Fibroblast of mammary gland (primary cell): ENCODE data around the gene ELL3.
"Not testable (repeated sequence)": the region's sequence is repeated elsewhere in the genome, so short reads cannot be mapped to it uniquely, and the experiment has no call there.

Source experiments
- DNase-seq: peaks from one replicate; pipeline ENCODE4 v3.0.0-alpha.2; 2010; ENCODE audit warnings: low read depth
- H3K4me3 ChIP-seq: 2 replicates; pipeline ENCODE4 v1.5.1; 2011; ENCODE audit warnings: low read depth, mild to moderate bottlenecking, low read length, moderate library complexity; ENCODE audit not compliant: control insufficient read depth
- TF ChIP-seq, protein P1 (sequence below): conservative IDR thresholded peaks from 2 replicates; pipeline ENCODE4 v1.5.1; 2011; ENCODE audit warnings: low read depth, low read length, inconsistent platforms; ENCODE audit not compliant: control insufficient read depth, insufficient read depth

Gene ELL3

DNA sequence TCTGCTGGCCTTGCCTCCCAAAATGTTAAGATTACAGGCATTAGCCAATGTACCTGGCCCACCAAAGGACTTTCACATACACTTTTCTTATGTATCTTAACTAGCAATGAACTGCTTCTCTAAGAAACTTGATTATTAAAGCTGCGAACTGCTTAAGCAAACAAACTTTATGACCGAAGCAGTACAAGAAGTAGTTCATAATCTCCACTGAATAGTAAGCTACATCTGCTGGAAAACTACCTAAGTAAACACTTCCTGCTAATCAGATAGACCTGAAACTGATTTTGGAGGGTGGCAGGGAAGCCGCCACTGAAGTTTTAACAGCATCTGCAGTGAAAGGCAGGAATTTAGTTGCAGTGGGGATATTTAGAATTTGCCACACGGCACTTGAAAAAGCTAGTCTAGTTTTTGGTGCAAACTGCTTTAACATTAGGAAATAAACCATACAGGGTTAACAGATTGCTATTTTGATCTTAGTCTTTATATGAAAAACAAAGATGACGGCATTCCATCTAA, 31.7 kb upstream of the ELL3 start:
- TF ChIP-seq, protein P1, sequence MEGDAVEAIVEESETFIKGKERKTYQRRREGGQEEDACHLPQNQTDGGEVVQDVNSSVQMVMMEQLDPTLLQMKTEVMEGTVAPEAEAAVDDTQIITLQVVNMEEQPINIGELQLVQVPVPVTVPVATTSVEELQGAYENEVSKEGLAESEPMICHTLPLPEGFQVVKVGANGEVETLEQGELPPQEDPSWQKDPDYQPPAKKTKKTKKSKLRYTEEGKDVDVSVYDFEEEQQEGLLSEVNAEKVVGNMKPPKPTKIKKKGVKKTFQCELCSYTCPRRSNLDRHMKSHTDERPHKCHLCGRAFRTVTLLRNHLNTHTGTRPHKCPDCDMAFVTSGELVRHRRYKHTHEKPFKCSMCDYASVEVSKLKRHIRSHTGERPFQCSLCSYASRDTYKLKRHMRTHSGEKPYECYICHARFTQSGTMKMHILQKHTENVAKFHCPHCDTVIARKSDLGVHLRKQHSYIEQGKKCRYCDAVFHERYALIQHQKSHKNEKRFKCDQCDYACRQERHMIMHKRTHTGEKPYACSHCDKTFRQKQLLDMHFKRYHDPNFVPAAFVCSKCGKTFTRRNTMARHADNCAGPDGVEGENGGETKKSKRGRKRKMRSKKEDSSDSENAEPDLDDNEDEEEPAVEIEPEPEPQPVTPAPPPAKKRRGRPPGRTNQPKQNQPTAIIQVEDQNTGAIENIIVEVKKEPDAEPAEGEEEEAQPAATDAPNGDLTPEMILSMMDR, result no peak
- no peak overlapping the region for H3K4me3 ChIP-seq
- no peak for DNase-seq

DNA sequence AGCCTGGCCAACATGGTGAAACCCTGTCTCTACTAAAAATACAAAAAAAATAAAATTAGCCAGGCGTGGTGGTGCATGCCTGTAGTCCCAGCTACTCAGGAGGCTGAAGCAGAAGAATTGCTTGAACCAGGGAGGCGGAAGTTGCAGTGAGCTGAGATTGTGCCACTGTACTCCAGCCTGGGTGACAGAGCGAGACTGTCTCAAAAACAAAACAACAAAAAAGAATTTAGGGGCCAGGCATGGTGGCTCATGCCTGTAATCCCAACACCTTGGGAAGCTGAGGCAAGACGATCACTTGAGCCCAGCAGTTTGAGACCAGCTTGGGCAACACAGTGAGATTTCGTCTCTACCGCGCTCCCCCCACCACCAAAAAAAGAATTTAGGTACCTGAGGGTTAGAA, 25.9 kb upstream of the ELL3 start:
- not testable (repeated sequence) for DNase-seq, H3K4me3 ChIP-seq

DNA sequence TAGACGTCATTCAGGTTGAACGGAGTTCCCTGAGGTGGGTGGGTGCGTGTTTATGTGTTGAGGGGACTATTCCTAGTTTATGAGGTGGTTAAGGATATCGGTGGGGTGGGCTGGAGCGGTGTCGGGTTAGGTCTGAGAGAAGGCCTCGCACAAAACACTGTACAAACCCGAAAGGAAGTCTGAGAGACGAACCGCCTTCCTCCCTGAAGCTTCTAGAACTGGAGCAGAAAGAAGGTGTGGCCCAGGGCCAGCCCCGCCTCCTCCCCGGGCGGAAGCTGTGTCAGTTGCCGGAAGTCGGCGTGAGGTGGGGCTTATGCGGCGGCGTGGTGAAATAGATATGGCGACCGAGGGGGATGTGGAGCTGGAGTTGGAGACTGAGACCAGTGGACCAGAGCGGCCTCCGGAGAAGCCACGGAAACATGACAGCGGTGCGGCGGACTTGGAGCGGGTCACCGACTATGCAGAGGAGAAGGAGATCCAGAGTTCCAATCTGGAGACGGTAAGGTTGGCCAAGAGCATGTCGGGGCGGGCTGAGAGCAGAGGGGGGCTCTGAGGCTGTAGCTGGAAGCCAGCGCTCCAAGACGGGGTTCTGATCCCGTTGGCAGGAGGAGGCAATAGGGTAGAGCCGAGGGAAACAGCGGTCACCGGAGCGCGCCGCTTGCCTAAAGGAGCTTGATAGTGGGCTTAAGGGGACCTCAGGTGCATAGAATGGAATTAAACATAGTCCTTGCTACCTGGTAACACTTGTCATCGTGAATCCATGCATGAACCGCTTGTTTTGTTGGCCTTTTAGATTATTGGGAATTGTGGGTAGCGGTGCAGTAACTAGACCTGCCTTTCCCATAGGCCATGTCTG, 23.7 kb upstream of the ELL3 start, which contains the start of gene HYPK:
HYPK (plus strand) TSS at position 314 of the 856 bp plus-strand sequence; CDS start at position 338, 24 bp downstream.
- TF ChIP-seq, protein P1, result no peak
- H3K4me3 ChIP-seq, result peak within 1 kb of the TSS; percentile 99
- peak; percentile 81 for DNase-seq

DNA sequence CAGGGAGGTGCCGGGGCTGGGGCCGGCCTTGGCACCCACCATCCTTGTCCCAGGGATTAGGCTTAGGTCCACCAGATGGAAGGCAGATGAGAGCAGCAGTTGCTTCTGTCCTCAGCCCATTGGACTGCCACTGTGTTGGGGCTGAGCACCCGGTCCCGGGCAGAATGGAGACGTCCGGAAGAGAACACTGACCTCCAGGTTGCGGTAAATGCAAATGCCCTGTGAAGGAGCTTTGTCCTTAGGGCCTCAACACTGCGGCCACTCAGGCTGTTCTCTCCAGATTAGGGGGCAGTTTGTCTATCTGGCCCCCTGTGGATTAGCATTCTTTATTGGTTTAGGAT, 23.1 kb upstream of the ELL3 start, which contains the start of gene SERINC4:
SERINC4 (minus strand) TSS at position 276 of the 341 bp plus-strand sequence; CDS start at position 42, 234 bp downstream.
- H3K4me3 ChIP-seq, result peak within 1 kb of the TSS; percentile 99
- no peak for DNase-seq
- TF ChIP-seq, protein P1, result no peak

DNA sequence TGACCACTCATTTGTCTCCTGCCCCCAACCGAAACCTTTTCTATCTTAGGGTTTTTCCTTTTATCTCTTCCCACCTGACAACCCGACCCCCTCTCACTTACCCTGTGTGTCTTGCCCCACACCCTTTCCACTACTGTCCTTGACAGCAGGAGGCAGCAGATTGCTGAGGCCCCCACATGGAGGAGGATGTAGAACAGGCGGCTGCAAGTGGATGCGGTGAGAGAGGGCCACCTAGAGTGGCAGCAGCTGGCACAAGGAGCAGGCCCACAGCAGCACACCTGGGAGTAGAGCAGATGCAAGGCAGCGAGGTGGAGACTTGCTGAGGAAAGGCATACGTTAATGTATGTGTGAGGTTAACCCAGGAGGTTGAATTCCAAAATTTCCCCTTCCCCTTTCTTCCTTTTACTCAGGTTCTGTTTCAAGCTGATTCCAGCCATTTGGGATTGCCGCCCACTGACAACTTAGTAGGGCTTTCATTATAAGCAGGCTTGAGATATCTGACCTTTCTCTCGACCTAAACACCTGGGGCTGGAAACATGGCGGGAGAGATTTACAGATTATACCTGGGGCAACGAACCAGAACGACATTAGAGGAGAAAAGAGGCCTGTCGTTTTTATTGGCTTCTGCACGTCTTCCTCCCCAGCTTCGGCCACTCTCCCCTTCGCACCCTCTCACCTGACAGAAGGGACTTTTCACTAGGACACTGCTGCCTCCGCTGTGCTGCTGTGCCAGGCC, 22.6 kb upstream of the ELL3 start:
- H3K4me3 ChIP-seq, result no peak overlapping the region
- TF ChIP-seq, protein P1, result no peak
- no peak for DNase-seq

DNA sequence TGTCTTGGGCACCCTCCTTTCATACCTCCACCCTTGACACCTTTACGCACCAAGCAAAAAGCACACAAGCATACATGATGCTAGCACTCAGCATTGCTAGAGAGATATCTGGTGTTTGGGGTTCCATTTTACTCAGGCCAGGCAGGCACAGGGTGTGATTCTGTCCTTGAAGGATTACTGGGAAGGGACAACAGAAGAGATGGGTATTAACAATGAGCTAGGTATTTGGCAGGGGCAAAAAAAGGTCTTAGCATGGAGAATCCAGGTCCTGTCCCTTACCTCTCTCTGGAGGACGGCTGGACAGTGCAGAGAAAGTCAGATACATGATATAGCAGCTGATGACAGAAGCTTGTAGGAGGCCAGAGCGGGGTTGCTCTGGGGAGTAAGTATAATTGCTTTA, 19.8 kb upstream of the ELL3 start:
- TF ChIP-seq, protein P1, result no peak
- no peak overlapping the region for H3K4me3 ChIP-seq

DNA sequence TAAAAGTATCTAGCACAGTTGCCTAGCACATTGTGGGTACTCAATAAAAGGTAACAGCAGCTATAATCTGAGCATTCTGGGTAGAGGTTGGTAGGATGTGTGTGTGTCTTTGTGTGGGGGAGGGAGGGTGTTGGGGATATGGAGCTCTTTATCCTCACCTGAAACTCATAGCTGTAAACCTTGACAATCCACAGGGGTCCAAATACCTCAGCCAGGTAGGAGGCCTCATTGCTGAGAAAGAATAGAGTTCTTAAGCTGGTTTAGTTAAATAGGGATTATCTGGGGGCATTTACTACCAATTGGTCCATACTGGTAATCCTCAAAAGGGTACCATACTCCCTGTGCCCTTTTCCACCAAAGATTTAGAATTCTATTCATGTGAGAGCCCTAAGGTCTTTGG, 19.2 kb upstream of the ELL3 start:
- DNase-seq, result no peak
- TF ChIP-seq, protein P1, result no peak
- H3K4me3 ChIP-seq, result no peak overlapping the region

More for the DNA sequence above, 19.8 kb upstream of the ELL3 start:
- DNase-seq, result no peak
